Measurements from ENCODE around the gene KCNH1.

DNA sequence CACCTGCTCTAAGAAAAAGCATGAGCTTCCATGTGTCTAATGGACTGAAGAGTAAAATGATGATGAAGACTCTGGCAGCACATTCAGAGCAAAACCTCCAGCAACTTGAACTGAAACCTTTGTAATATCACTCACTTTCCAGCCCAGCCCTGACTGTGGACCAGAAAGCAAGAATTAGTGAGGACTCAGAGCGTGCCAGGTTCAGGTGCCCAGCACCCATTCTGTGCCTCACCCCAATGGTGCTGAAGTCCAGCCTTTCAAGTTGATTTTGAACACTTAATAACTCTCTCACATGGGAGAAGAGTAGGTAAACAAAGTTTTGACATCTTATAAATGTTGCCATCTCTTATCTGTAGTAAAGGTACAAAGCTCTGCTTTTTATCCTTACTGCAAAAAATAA, 350.0 kb downstream of the KCNH1 start:
- no peak for TF ChIP-seq POLR2A (IDR thresholded peaks at IDR 0.05)
- no peak for TF ChIP-seq POLR2AphosphoS5 (IDR thresholded peaks at IDR 0.05)
